Endometrial microvascular endothelial cells (primary cell): ENCODE data around the gene TMEM220. TPM values are rescaled to one million over a fixed set of nuclear protein-coding genes. Genes with fewer than 3 reads are reported as not detected.
"Not testable (repeated sequence)": the region's sequence is repeated elsewhere in the genome, so short reads cannot be mapped to it uniquely, and the experiment has no call there.

Experiments
- in situ Hi-C: cut with HindIII; loops from 2 replicates; pipeline ENCODE4 v1.10.0; 2017; ENCODE audit warnings: low sequenced_read_pairs, low pct_unique_long_range_greater_than_20kb; ENCODE audit errors: inconsistent ontology term
- total RNA-seq: library from RNA; depleted of rRNA; stranded (reverse); fragments of >200 nt; gene quantifications from one replicate; pipeline ENCODE4 v1.2.3, GENCODE V29; 2015; ENCODE audit errors: inconsistent ontology term

TMEM220 gene
- total RNA-seq, 1 donor from 2014 or later = 4.4 TPM

GRCh38 chr17:10735251-10735650 is 5.4 kb upstream of the TMEM220 start:
- in situ Hi-C loops = no loop called here

GRCh38 chr17:10733666-10734065 is 3.8 kb upstream of the TMEM220 start:
- in situ Hi-C loops = no loop called here

DNA sequence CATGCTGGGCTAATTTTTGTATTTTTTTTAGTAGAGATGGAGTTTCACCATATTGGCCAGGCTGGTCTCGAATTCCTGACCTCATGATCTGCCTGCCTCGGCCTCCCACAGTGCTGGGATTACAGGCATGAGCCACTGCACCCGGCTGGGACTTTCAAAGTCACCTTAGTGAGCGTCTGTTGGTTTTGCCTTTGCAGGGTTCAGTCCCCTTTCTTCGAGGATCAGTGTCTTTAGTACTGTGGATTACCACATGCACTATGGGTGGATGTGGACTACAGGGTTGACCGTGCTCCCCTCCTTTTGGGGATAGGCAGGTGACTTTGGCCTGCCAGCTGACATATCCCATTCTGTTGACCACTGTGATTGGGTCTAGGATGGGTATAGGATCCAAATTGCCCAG is 2.3 kb upstream of the TMEM220 start:
- in situ Hi-C loops = not testable (repeated sequence)

GRCh38 chr17:10731408-10731879 is 1.6 kb upstream of the TMEM220 start:
- in situ Hi-C loops = no loop called here

GRCh38 chr17:10730247-10730646 is 424 bp upstream of the TMEM220 start:
- in situ Hi-C loops = not testable (repeated sequence)

DNA sequence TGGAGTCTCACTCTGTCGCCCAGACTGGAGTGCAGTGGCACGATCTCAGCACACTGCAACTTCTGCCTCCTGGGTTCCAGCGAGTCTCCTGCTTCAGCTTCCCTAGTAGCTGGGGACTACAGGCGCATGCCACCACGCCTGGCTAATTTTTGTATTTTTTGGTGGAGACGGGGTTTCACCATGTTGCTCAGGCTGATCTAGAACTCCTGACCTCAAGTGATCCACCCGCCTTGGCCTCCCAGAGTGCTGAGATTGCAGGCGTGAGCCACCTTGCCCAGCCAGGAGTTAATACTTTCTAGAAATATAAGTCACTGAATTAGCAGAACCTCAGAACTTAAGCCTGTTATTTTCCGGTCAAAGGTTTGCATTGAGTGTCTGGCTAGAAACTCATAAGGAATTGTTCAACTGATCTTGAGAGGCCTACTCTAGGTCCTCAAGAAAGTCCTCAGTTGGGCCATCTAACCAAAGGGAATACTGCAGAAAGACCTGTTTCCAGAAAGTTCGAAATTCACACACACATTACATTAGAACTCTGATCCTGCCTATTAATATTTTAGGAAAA is 1.4 kb downstream of the TMEM220 start:
- in situ Hi-C loops = no loop called here

GRCh38 chr17:10727192-10727591 is 2.6 kb downstream of the TMEM220 start:
- in situ Hi-C loops = no loop called here

- in situ Hi-C loops = no loop called here
These were observed 3.6 kb downstream of the TMEM220 start for GRCh38 chr17:10726196-10726595.

DNA sequence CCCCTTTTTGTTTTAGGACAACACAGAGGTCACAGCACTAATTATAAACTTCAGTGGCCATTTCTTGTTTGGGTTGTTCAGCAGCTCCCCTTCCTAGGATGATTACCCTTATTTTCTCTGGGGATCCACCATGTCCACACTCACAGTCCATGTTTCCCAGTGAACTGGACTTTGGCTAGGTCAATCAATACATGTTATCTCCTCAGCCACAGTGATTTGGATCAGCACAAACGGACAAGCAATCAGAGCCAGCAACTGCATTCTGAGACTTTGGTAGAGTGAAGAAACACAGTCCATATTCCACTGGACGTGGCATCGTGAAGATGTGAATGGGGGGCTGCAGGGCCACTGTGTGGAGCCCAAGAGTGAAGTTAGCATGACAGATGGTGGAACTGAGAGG is 4.6 kb downstream of the TMEM220 start:
- in situ Hi-C loops = no loop called here

DNA sequence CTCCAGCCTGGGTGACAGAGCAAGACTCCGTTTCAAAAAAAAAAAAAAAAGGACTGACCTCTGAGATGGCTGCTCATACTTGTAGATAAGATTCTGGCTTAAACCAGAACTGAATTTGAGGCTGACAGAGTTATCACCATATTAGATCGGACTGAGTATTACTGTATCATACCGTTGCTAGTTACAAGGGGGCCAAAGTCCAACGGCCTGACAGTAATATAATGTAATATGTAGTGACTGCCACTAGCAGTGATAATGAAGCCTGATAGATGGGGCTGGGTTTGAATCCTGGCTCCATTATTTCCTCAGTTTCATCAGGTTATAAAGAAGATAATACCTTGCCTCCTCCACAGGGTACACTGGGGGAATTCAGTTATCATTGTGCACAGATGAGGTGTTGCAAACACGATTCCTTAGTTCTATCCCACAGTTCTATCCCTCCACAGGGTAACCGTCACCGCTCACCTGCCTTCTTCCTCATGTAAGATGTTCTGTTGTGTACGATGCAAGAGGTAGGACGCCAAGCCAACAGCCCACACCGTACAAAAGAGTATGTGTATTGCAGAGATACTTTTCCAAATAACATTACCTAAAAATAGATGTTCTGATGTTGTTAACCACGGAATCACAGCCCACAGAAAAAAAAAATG is 5.2 kb downstream of the TMEM220 start:
- in situ Hi-C loops = no loop called here

GRCh38 chr17:10718547-10718946 is 11.3 kb downstream of the TMEM220 start:
- in situ Hi-C loops = no loop called here

- in situ Hi-C loops = no loop called here
These were observed 13.6 kb downstream of the TMEM220 start for GRCh38 chr17:10716218-10716617.

- in situ Hi-C loops = no loop called here
These were observed 16.5 kb downstream of the TMEM220 start for GRCh38 chr17:10713318-10713717.

DNA sequence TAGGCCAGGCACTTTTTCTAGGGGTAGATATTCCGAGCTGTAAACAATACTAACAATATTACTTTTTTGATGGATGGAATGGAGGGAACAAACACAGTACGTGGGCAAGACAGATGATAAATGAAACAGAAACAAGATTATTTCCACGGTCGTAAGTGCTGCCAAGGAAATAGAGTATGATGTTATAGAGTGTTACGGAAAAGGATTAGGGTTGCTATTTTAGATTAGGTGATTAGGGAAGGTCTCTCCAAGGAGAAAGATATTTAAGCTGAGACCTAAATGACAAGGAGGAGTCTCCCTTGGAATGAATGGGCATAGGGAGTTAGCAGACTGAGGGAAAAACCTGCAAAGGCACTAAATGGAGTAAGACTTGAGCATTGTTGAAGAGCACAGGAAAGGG is 24.1 kb downstream of the TMEM220 start:
- in situ Hi-C loops = no loop called here

GRCh38 chr17:10702574-10702973 is 27.2 kb downstream of the TMEM220 start:
- in situ Hi-C loops = no loop called here

- in situ Hi-C loops = no loop called here
These were observed 30.0 kb downstream of the TMEM220 start for GRCh38 chr17:10699856-10700255.

DNA sequence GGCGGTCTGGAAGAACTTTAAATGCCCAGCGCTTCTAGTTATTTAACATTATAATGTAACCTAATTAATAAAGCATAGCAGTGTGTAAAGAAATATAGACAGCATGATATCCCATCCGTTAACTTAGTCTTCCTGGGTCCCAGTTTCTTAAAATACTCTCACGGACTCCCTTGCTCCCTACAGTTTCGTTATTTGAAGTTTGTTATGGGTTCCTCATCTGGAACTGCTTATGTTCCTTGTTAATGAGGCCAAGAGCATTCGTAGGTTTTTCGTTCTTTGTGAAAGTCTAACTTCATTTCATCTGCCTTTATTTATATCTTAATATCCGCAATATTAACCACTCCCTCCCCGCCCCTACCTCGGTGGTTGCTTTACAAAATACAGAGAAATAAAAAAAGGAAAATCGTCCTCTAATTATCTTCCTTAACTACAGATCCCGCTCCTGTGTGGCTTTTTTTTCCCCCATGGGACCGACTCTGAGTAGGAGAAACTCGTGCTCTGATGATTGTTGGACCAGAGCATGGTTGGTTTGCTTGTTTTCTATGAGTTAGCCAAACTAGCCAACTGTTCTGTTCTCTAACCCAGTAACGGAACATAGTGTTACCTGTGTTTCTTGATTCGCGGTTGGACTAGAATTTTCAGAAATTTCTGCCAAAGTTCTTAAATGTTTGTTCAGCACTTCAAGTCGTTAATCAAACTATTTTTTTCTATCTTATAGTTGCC is 31.6 kb downstream of the TMEM220 start:
- in situ Hi-C loops = no loop called here

DNA sequence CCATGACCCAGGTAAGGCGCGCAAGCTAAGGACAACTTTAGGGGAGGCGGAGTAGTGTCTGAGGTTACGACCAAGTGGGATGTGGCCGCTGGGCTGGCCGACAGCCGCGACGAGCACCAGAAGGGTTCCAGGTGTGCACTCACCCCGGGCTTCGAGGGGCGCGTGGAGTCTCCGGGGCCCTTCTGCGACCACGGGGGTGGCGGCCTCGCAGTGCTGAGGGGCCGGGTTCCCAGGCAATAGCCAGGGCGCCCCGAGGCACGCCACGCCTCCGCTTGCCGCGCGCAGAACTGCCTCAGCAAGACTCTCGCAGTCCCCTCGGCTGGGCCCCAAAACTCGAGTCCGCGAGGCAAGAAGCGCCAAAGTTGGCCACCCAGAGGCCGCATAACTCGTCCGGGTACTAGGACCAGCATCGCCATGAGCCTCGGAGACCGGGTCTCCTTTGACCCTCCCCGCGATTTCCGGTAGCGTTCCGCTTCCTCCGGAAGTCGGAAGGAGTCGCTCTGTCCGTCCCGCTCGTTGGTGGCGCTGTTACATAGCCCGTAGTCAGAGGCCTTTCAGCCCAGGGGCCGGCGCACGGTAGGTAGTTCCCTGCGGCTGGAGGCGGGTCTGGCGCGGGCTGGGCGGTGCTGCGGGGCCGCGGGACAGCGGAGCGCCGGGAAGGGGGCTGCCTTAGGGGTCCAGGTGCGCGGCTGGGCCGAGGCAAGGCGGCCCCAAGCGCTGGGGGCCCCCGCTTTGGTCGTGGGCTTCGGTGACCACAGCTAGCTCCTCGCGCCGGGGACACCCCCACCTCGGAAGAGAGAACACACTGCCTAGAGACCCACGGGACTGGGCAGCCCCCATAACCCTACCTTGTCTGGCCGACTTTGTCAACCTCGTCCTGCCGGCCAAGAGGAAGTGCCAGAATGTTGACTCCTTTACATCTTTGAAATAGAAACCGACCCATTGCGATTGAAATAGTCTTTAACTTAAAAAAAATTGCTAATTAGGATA is 32.4 kb downstream of the TMEM220 start, which contains the start of the genes ADPRM and SCO1:
Gene ADPRM (plus strand): TSS at position 503 of the 990 bp plus-strand sequence. CDS start 7,333 bp downstream, outside the sequence.
Gene SCO1 (minus strand): TSS at position 442 of the 990 bp plus-strand sequence. CDS start 26 bp downstream, at position 416.
- in situ Hi-C loops = no loop called here
